ENCODE data around the gene ADAMTS1.
"Not testable (repeated sequence)": the region's sequence is repeated elsewhere in the genome, so short reads cannot be mapped to it uniquely, and the experiment has no call there.

The ADAMTS1 gene

DNA sequence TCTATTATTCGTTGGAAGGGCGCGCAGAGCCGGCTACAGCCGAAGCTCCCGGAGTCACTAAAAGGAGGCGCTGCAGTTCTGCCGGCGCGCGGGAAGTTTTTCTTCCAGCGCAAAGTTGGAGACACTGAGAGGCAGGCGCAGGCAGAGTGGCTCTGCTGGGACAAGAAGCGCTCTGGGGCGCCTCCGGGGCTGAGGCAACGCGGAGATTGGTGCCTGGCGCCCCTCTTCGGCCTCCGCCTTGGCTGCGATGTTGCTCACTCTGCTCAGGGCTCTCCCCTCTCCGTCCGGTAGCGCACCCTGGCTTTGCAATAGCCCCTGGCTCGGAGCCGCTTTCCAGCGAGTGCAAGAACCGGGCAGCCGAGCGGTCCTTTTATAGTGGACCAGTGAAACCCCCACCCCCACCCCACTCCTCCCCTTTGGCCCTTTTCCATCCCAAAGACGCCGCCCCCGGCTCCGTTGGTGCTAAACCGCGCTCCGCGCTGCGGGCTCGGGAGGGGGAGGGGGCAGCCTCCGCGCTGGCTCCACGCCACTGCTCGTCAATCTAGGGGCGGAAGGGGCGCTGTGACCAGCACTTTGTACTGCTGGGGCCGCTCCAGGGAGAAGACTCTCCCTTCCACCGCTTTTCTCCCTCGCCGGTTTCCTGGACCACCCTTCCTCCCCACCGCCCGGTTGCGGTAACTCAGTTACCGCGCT lies at the start of gene ADAMTS1:
TSS of gene ADAMTS1 (minus strand) at position 344 of the 693 bp plus-strand sequence. CDS start 455 bp downstream, outside the sequence.
- DNase-seq (ENCODE audit: low read depth in 1 of 2, low spot score in 1 of 2), result no peak

DNA sequence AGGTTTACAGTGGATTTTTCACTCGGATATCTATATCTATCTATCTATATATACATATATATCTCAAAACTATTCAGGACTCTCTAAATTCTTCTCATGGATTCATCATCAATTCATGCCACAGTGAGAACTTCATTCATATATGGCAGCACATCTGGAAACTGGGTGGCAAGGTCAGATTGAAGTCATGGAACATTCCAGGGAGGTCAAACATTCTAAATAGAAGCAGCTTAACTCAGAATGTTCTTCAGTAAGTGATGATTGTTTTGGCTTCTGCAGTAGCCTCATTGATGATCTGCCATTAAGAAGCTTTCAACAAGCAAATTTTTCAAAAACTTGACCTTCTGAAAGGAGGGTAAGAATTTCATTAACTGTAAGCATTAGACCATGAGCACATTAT lies 46.9 kb upstream of the ADAMTS1 start:
- no peak for DNase-seq (ENCODE audit: low read depth in 1 of 2, low spot score in 1 of 2)

DNA sequence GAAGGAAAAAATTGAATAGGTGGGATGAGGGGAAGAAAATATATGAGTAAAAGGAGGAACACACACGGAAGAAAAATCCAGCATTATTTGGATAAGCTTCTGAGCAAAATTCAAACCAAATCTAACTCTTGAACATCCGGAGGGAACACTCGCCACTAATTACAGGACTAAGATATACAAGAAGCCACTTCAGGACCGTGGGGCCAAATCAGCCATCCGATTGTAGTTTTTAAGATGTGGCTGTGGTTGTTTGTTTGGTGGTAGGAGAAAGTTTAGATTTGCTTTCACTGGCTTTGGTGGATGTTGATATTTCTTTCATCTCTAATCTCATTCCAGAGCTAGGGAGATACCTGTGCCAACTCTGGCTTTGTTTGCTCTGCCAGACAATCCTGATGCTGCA lies 43.7 kb upstream of the ADAMTS1 start:
- no peak for DNase-seq (ENCODE audit: low read depth in 1 of 2, low spot score in 1 of 2)

DNA sequence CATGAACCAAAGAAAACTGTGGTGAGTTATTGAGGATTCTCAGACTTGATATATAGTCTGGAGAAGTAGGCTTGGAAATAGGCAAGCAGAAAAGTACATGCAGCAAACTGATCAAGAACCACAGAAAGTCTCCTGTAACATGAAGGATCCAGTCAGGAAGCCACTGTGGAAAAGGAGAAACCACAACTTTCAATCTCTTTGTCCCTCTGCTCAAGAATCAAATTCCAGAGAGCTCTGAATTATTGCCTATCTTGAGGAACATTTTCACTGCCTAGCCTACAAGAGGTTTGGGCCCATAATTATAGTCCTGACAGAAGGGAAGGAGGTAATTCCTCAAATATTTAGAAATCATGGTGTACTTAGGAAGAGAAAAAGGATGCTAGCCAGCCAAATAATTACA lies 43.0 kb upstream of the ADAMTS1 start:
- no peak for DNase-seq (ENCODE audit: low read depth in 1 of 2, low spot score in 1 of 2)

DNA sequence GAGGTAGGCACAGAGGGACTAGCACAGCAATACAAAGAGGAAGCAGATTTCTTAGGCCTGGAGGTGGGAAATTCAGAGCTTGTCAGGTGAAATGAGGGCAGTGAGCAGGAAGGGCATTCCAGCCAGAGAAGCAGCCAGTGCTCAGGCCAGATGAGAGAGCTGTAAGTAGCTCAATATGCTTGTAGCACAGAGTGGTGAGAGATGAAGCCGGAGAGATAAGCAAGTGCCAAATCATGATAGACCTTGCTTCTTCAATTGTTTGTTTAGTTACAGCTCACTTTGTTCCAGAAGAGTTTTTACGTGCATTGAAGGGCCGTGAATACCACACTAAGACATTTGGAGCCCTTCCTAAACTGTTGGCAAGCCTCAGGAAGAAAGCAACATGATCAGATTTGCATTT lies 42.0 kb upstream of the ADAMTS1 start:
- DNase-seq (ENCODE audit: low read depth in 1 of 2, low spot score in 1 of 2), result no peak

DNA sequence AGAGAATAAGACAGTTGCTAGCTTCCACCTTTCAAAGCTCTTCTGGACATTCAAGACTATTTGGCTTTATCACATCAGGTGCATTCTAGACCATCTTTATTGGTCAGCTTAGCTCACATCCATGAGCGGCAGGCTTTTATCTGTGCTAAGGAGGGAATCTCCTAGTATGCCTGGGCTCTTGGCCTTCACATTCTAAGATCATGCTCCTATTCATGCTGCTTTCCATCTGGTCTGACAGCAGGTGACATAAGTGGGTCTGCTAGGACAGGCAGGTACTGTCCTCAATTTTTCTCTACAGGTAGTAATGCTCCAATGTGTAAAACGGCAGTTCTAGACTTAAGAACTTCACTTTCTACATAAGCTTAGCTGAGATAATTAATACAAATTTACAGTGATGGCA lies 39.2 kb upstream of the ADAMTS1 start:
- DNase-seq (ENCODE audit: low read depth in 1 of 2, low spot score in 1 of 2), result no peak

DNA sequence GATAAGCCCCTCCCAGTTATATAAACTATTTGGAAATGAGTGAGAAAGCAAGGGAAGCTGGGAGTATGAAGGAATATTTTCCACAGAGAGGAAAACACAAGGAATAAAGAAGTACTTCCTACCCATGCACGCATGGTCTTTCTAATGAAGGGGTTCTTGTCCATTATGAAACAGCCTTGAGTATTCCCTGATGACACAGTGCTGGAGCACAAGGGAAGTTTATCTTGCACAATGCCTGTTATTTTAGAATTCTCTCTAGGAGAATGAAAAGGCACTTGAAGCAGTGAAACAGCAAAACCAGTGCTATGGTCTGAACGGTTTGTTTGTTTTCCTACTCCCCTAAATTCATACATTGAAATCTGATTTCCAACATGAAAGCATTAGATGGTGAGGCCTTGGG lies 38.6 kb upstream of the ADAMTS1 start:
- DNase-seq (ENCODE audit: low read depth in 1 of 2, low spot score in 1 of 2), result no peak

DNA sequence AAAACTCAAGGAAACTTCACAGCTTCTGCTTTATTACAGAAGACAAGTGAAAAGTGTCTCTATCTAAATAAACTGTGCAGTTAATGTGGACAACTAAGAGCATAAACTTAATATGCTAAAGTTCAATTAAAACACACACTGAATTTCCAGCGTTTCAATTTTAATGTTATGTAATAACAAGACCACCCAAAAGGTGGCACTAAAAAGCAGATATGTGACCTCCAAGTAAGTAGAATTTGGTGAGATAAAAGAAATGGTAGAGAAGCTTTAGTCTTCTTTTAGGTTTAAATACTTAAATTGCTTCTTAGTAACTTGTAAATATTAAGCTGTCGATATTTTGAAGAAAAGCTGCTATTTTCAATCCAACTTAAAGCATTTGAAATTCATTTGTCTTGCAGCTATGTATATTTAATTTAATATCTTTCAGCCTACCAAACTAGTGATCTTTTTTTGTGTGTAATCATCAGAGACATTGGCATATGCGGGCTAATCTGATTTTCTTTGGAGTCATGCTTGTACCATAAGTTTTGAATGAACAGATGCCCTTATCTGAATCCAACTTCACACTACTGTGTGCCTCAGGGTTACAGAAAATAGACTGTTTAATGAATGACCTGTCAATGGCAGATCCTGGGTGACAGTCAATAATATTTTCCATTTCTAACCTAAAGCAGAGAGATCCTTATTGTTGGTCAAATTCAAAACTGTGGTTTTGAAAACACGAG lies 36.5 kb upstream of the ADAMTS1 start:
- no peak for DNase-seq (ENCODE audit: low read depth in 1 of 2, low spot score in 1 of 2)

DNA sequence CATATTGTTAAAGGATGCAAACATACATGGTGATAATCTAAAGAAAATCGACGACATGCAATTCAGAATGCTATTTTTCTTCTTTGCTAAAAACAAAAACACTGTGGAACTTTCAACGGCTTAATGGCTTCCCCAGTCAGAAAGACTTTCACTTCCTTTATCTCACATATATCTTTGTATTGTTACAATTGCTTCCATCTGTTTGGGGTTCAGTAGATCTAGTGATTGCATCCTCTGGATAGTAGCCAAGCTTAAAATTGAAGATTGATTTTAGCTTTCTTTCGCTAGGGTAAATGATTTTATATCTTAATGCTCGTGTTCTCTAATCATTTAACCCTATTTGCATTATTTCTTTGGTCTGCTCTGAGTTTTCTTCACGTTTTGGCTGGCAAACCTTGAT lies 31.8 kb upstream of the ADAMTS1 start:
- DNase-seq (ENCODE audit: low read depth in 1 of 2, low spot score in 1 of 2), result no peak

DNA sequence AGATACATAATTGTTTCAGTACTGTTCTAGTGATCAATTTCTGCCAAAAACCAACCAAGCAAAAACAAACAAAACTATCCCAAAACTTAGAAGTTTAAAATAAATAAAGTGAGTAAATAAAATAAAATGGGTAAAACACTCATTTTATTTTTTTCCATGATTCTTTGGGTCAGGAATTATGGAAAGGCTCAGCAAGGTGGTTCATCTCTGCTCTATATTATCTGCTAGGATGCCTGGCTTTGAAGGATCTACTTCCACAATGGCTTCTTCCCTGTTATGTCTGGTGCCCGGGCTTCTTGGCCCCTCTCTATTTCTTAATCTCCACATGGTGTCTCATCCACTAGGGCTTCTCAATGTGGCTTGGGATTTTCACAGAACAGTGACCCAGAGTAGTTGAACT lies 29.1 kb upstream of the ADAMTS1 start:
- no peak for DNase-seq (ENCODE audit: low read depth in 1 of 2, low spot score in 1 of 2)

DNA sequence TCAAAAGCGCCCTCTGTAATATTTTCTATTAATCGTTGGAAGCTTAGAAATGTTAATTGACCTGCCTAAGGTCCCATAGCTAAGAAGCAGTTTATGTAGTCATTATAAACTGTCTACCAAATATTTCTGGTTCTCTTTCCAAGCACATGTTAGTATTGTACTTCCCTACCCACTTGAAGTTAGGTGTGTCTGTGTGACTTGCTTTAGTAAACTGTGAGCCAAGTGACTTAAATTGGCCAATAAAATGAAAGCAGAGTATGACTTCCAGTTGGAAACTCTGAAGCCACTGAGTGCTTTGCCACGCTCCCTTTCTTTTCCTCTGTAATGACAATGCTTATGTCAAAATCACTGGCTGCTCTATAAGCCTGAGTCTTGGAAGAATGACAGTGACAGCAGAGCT lies 20.6 kb upstream of the ADAMTS1 start:
- no peak for DNase-seq (ENCODE audit: low read depth in 1 of 2, low spot score in 1 of 2)

DNA sequence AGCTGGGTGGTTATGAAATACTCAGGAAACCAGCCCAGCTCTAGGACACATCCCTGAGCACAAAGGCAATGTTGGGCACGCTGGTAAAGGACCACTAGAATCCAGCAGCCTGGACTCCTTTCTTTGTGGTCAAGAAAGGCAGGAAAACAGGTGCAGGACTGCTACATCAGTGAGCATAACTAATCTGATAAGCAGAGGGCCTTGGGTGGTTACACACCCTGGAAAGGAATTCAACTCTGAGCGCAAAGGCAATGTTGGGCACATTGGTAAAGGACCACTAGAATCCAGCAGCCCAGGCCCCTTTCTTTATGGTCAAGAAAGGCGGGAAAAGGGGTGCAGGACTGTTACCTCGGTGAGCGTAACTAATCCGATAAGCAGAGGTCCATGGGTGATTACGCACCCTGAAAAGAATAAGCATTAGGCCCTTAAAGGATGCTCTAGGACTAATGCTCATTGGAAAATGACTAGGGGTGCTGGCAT lies 11.7 kb upstream of the ADAMTS1 start:
- not testable (repeated sequence) for DNase-seq (ENCODE audit: low read depth in 1 of 2, low spot score in 1 of 2)

DNA sequence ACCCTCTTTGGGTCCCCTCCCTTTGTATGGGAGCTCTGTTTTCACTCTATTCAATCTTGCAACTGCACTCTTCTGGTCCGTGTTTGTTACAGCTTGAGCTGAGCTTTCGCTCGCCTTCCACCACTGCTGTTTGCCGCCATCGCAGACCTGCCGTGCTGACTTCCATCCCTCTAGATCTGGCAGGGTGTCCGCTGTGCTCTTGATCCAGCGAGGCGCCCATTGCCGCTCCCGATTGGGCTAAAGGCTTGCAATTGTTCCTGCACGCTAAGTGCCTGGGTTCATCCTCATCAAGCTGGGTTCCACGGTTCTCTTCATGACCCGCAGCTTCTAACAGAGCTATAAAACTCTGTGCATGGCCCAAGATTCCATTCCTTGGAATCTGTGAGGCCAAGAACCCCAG lies 9.5 kb upstream of the ADAMTS1 start:
- not testable (repeated sequence) for DNase-seq (ENCODE audit: low read depth in 1 of 2, low spot score in 1 of 2)

DNA sequence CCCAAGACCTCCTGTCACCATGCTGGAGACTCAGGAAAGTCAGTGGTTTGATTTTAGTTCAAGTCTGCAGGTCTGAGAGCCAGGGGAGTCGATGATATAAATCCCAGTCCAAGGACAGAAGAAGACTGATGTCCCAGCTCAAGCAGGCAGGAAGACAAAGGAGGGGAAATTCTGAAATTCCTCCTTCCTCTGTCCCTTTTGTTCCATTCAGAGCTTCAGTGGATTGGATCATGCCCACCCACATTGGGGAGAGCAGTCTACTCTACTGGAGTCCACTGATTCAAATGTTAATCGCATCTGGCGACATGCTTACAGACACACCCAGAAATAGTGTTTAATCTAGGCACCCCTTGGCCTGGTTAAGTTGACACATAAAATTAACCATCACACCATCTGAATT lies 7.2 kb upstream of the ADAMTS1 start:
- DNase-seq (ENCODE audit: low read depth in 1 of 2, low spot score in 1 of 2), result no peak

DNA sequence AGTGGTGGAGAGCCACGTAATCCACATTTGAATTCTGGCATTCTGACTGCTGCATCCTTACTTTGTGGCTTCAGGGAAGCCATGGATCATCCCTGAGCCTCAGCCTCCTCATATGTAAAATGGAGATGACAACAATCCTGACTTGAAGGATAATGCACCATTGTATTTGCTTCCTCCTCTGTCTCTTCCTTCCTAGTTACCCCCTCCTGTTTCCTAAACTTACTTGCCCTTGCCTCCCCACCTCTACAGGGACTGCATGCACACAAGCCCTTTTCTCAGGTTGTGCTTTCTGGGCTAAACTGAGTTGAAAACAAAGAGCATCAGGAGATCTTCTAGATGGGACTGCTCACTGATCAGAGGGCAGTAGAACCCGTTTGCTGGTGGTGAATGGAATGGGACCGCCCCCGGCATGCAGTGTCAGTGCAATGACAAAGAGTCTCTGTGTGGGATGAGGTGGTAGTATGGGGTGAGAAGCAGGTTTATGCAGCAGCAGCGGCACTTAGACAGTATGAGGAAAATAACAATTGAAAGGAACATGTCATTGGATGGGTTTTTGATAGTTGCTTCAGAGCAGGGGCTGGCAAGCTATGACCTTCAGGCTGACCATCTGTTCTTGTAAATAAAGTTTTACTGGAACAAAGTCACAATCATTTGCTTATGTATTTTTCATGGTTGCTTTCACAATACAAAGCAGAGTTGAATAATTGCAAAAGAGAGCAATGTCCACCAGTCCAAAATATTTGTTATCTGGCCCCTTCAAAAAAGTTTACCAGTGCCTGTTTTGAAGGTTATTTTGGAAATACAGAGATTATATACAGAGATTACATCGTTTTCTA lies 6.1 kb upstream of the ADAMTS1 start:
- DNase-seq (ENCODE audit: low read depth in 1 of 2, low spot score in 1 of 2), result no peak

DNA sequence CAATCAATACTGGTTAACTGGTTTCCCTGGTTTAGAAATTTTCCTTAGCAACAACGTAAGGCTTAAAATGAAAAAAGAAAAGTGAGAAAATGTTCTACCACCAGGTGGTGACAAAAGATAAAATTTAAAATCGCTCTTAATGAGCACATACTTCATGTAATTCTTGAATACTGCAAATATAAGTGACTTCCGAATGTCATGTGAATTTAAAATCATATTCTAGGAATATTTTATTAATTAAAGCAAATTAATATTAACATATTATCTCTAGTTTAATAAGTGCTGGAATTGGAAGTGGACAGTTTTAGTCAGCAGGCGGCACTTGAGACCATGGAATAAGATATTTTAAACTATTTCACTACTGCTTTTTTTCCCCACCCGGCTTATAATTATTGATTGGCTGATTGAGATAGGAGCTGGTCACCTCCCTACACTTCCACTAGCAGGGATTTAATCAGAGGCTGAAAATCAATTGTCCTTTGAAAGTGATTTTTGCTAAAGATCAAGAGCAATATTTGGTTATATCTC lies 5.0 kb upstream of the ADAMTS1 start:
- DNase-seq (ENCODE audit: low read depth in 1 of 2, low spot score in 1 of 2), result no peak

DNA sequence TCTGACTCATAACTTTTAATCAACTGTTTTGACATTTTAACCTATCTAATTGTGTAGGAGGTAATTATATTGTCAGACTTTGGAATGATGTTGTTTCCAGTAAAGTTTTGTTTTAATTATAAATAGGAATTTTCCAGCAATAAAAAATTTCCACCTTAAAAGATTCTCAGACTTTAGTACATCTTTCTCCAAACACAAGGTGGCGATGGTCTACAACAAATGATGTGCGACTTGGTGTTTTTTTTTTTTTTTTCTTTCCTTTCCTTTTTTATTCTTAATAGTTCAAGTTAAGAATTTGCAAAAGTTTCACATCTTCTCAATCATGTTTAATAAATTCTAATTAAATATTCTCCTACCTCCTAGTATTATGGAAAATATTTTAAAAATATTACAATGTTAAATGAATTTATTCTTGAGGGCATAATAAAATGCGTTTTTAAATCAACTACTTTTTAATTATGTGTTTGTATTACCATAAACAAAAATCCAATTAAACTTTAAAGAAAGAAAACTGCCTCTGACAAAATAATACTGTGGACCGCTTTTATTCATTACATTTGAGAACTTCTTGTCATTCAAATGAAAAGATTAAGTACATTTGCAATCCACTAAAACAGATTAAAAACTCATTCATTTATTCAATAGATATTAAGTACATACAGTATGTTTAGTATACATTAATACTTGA lies 4.4 kb upstream of the ADAMTS1 start:
- no peak for DNase-seq (ENCODE audit: low read depth in 1 of 2, low spot score in 1 of 2)

DNA sequence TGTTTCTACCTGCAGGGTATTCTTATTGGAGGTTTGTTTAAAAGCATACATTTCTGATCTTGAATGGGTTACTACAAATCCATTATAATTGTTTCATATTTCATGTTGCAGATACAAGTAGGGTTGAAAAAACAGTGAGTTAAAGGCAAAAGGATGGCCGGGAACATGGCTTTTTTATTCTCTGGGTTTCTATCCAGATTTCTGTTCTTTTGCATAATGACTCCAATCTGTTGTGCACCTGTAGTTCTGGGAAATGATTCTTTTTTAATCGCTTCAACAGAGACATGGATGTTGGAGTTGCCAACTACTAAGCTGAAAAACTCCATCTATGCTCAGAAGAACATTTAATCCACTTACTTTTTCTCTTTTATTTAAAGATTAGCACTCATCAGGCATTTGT lies 2.7 kb upstream of the ADAMTS1 start:
- no peak for DNase-seq (ENCODE audit: low read depth in 1 of 2, low spot score in 1 of 2)

DNA sequence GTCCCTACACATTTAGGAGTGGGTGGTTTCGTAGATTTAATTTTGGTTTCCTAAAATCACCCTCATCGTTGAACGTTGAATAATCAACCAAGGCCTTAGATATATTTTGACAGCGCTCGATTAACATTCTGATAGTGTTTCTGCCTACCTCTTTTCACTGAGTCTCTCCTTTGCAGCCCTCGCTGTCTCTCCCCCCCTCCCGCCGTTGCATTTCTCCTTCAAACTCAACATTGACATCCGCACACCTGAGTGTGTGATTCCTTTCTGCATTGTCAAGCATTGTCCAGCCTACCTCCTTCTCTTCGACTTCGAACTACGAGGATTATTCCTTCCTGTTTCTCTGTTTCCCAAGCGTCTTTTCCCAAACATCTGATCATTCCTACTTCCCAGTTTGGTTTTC lies 1.8 kb upstream of the ADAMTS1 start:
- no peak for DNase-seq (ENCODE audit: low read depth in 1 of 2, low spot score in 1 of 2)

DNA sequence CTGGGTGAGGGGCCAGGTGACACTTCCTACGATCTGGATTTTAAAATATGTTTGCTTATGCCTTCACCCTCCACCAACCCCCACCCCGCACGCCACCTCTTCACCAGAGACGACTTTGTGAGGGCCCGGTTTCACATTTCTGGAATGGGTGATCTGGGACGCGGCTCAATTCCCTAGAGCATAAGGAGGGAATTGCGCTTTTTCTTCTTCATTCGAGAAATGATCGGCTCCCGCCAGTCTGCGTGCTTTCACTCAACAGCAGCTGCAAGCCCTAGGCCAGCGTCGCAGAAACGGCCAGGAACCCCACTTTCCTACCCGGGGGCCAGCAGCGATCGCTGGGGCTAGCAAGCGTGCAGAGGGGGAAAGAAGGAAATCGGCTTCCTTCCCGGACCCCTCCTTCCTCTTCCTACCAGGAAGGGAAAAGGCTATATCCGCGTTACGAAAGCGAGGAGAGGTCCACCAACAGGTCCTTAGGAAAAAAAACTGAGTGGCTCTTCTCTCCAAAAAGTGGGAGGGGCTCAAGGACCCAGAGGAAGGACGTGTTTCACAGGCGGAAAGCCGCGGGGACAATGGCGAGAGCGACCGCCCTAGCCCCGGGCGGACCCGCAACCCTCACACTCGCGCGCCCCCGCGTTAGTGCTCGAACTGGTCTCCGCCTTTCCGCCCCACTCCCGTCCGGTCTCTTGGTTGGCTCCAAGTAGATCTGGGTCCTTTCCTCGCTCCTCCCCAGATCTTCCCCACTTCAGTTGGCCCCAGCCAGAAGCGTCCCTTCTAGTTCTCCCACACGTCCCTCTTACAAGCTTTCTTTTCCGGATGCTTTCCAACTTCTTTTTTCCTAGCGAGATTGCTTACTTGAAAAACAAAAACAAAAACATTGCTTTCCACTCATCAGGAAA lies 1.1 kb upstream of the ADAMTS1 start:
- DNase-seq (ENCODE audit: low read depth in 1 of 2, low spot score in 1 of 2), result no peak
